H1 (cell line): Measurements from ENCODE around the gene OR11A1. TPM values are rescaled to one million over a fixed set of nuclear protein-coding genes. Genes with fewer than 3 reads are reported as not detected.

Experiments used
- CTCF ChIA-PET: fragments of 300-600 bp; sonication (Branson Sonifier 250); formaldehyde crosslinking; loops from one replicate; lab custom pipeline; 2021; ENCODE audit not compliant: partially characterized antibody; lab: Charles Lee
- POLR2A ChIA-PET: fragments of 300-600 bp; sonication (Branson Sonifier 250); formaldehyde crosslinking; loops from one replicate; lab custom pipeline; 2021; ENCODE audit warnings: inconsistent platforms; ENCODE audit not compliant: partially characterized antibody; lab: Charles Lee
- DNase-seq, 2 experiments: peaks; one replicate each; pipeline versions ENCODE4 v3.0.0 to v3.0.0-alpha.2; 2010 to 2022; ENCODE audit warnings: low spot score in 2 of 2, low read depth in 1 of 2, mixed read lengths in 1 of 2
- FAIRE-seq: peaks from 2 replicates; lab custom pipeline; 2011; peaks lifted over from hg19 to GRCh38; lab: Jason Lieb, UNC
- H2AFZ ChIP-seq: 2 replicates; pipeline ENCODE4 v1.8.1; 2012; ENCODE audit warnings: low read length, inconsistent platforms
- H2AK5ac ChIP-seq: 2 replicates; pipeline ENCODE4 v1.6.1; 2013; ENCODE audit warnings: low read depth, low read length
- H2BK120ac ChIP-seq: replicated peaks from 2 replicates; pipeline ENCODE3; 2013; ENCODE audit warnings: low read depth, low read length, inconsistent platforms
- H2BK12ac ChIP-seq: 2 replicates; pipeline ENCODE4 v1.6.1; 2013; ENCODE audit warnings: low read depth, low read length
- H2BK15ac ChIP-seq: 2 replicates; pipeline ENCODE4 v1.6.1; 2013; ENCODE audit warnings: low read length
- H2BK20ac ChIP-seq: 2 replicates; pipeline ENCODE4 v1.6.1; 2013; ENCODE audit warnings: low read length
- H2BK5ac ChIP-seq: 2 replicates; pipeline ENCODE4 v1.6.1; 2013; ENCODE audit warnings: low read depth, low read length
- H3K14ac ChIP-seq: 2 replicates; pipeline ENCODE4 v1.6.1; 2013; ENCODE audit warnings: inconsistent platforms; ENCODE audit not compliant: insufficient read length
- H3K18ac ChIP-seq: 2 replicates; pipeline ENCODE4 v1.6.1; 2013; ENCODE audit warnings: low read length; ENCODE audit errors: extremely low read depth
- H3K23ac ChIP-seq: 2 replicates; pipeline ENCODE4 v1.6.1; 2013; ENCODE audit warnings: inconsistent platforms; ENCODE audit not compliant: insufficient read length
- H3K23me2 ChIP-seq: 2 replicates; pipeline ENCODE4 v1.6.1; 2013; ENCODE audit warnings: low read depth, low read length
- H3K27ac ChIP-seq: 2 replicates; pipeline ENCODE4 v1.6.1; 2011; ENCODE audit warnings: low read depth, low read length, inconsistent platforms
- H3K27me3 ChIP-seq, 4 experiments: replicated peaks in 1 of 4; 1 replicate in 1 of 4; 2 replicates in 3 of 4; pipeline versions ENCODE4 v1.6.1 to v1.8.1; 2011 to 2013; ENCODE audit warnings: low read length in 3 of 4, mild to moderate bottlenecking in 3 of 4, inconsistent platforms in 2 of 4, mixed read lengths in 2 of 4, moderate library complexity in 1 of 4; ENCODE audit not compliant: control insufficient read depth in 3 of 4, insufficient read depth in 3 of 4; ENCODE audit errors: extremely low read depth in 1 of 4
- H3K36me3 ChIP-seq, 4 experiments: 2 replicates each; pipeline versions ENCODE4 v1.6.1 to v1.8.1; 2011 to 2013; ENCODE audit warnings: mild to moderate bottlenecking in 4 of 4, low read length in 3 of 4, moderate library complexity in 2 of 4, control low read depth in 1 of 4, inconsistent platforms in 1 of 4; ENCODE audit not compliant: insufficient read depth in 4 of 4, control insufficient read depth in 2 of 4
- H3K4ac ChIP-seq: replicated peaks from 2 replicates; pipeline ENCODE3; 2013; ENCODE audit warnings: low read length, low read depth, mixed read lengths, inconsistent platforms; ENCODE audit not compliant: insufficient read length
- H3K4me1 ChIP-seq, 4 experiments: replicated peaks in 1 of 4; 1 replicate in 1 of 4; 2 replicates in 3 of 4; pipeline versions ENCODE4 v1.6.1 to v1.8.1; 2011 to 2013; ENCODE audit warnings: low read length in 3 of 4, inconsistent platforms in 2 of 4, mixed read lengths in 1 of 4; ENCODE audit not compliant: insufficient read depth in 4 of 4, control insufficient read depth in 3 of 4
- H3K4me2 ChIP-seq, 2 experiments: 2 replicates each; pipeline versions ENCODE4 v1.6.1 to v1.8.1; 2011 to 2013; ENCODE audit warnings: low read depth in 2 of 2, low read length in 2 of 2, control low read depth in 1 of 2, inconsistent platforms in 1 of 2, mild to moderate bottlenecking in 1 of 2; ENCODE audit not compliant: insufficient read depth in 1 of 2
- H3K4me3 ChIP-seq, 4 experiments: fragments of 200-600, 300-600 bp in 1 of 4; sonication (generic), shearing (Covaris generic), sonication (Bioruptor Twin) in 1 of 4; 2 replicates each; pipeline versions ENCODE4 v1.5.1 to v1.8.1; 2011 to 2016; ENCODE audit warnings: low read length in 4 of 4, low read depth in 3 of 4, control low read depth in 2 of 4, inconsistent platforms in 2 of 4, mild to moderate bottlenecking in 2 of 4, mixed read lengths in 1 of 4, moderate library complexity in 1 of 4; ENCODE audit not compliant: insufficient read depth in 2 of 4; ENCODE audit errors: extremely low read depth in 1 of 4
- H3K56ac ChIP-seq: replicated peaks from 2 replicates; pipeline ENCODE3; 2013; ENCODE audit warnings: low read depth, mild to moderate bottlenecking, mixed read lengths, low read length, inconsistent platforms; ENCODE audit not compliant: insufficient read length
- H3K79me1 ChIP-seq: 2 replicates; pipeline ENCODE4 v1.6.1; 2013; ENCODE audit warnings: low read depth, low read length, control low read depth
- H3K79me2 ChIP-seq, 2 experiments: 2 replicates each; pipeline versions ENCODE4 v1.6.1 to v1.8.1; 2012 to 2013; ENCODE audit warnings: low read length in 2 of 2, mild to moderate bottlenecking in 2 of 2, inconsistent platforms in 1 of 2; ENCODE audit not compliant: insufficient read depth in 2 of 2, control insufficient read depth in 1 of 2
- H3K9ac ChIP-seq, 4 experiments: replicated peaks in 1 of 4; 1 replicate in 1 of 4; 2 replicates in 3 of 4; pipeline versions ENCODE4 v1.6.1 to v1.8.1; 2011 to 2013; ENCODE audit warnings: low read depth in 3 of 4, low read length in 3 of 4, control low read depth in 2 of 4, mild to moderate bottlenecking in 2 of 4, moderate library complexity in 2 of 4, inconsistent platforms in 1 of 4; ENCODE audit errors: extremely low read depth in 1 of 4
- H3K9me3 ChIP-seq, 2 experiments: 2 replicates each; pipeline versions ENCODE4 v1.6.1 to v1.8.1; 2012 to 2013; ENCODE audit warnings: mild to moderate bottlenecking in 2 of 2, moderate library complexity in 2 of 2, control low read depth in 1 of 2, inconsistent platforms in 1 of 2, low read depth in 1 of 2, low read length in 1 of 2, mixed read lengths in 1 of 2; ENCODE audit not compliant: insufficient read depth in 2 of 2
- H4K20me1 ChIP-seq, 2 experiments: replicated peaks in 1 of 2; 2 replicates each; pipeline versions ENCODE3 to v1.8.1; 2011 to 2013; ENCODE audit warnings: inconsistent platforms in 2 of 2, low read length in 2 of 2, mild to moderate bottlenecking in 1 of 2; ENCODE audit not compliant: insufficient read depth in 2 of 2, control insufficient read depth in 1 of 2
- H4K5ac ChIP-seq: 2 replicates; pipeline ENCODE4 v1.6.1; 2013; ENCODE audit warnings: low read length, low read depth, mixed read lengths, inconsistent platforms; ENCODE audit not compliant: insufficient read length
- H4K8ac ChIP-seq: 2 replicates; pipeline ENCODE4 v1.8.0; 2013; ENCODE audit warnings: mild to moderate bottlenecking, moderate library complexity, low read length, inconsistent platforms; ENCODE audit not compliant: insufficient read depth; ENCODE audit errors: extremely low read depth
- H4K91ac ChIP-seq: replicated peaks from 2 replicates; pipeline ENCODE3; 2013; ENCODE audit warnings: low read length, mixed read lengths, inconsistent platforms; ENCODE audit not compliant: insufficient read length
- CTCF ChIP-seq, 3 experiments: IDR thresholded peaks; 1 replicate in 2 of 3; 2 replicates in 1 of 3; pipeline versions ENCODE4 v1.5.1 to v1.6.1; 2011; ENCODE audit warnings: low read length in 3 of 3, mild to moderate bottlenecking in 3 of 3, inconsistent platforms in 2 of 3, low read depth in 1 of 3, moderate library complexity in 1 of 3; ENCODE audit not compliant: insufficient read depth in 1 of 3; ENCODE audit errors: control extremely low read depth in 1 of 3
- RAD21 ChIP-seq, 2 experiments: IDR thresholded peaks in 1 of 2; conservative IDR thresholded peaks in 1 of 2; 2 replicates each; pipeline ENCODE4 v1.6.1; 2011; ENCODE audit warnings: low read depth in 2 of 2, low read length in 2 of 2, improper control_type of control experiment in 1 of 2, inconsistent platforms in 1 of 2, mild to moderate bottlenecking in 1 of 2, moderate library complexity in 1 of 2
- TAF1 ChIP-seq: IDR thresholded peaks from 2 replicates; pipeline ENCODE4 v1.6.1; 2011; ENCODE audit warnings: mild to moderate bottlenecking, low read depth, low read length
- polyA plus RNA-seq, 7 experiments: library from polyadenylated mRNA; depleted of rRNA in 3 of 7; stranded (reverse) in 5 of 7; unstranded in 2 of 7; fragments of >200 nt in 5 of 7; fragments of 200-250 nt in 2 of 7; gene quantifications; 1 replicate in 5 of 7; 2 replicates in 1 of 7; 4 replicates in 1 of 7; pipeline versions ENCODE4 v1.2.1 to v1.2.3, GENCODE V29; 2011 to 2013; ENCODE audit warnings: missing spikeins in 2 of 7, mixed read lengths in 2 of 7
- total RNA-seq: library from RNA; stranded (reverse); fragmentation: NEBNext Ultra II Directional; extraction: Animal tissue kit (Norgen Biotek cat#: 25700); gene quantifications from 2 replicates; pipeline ENCODE4 v1.2.1, GENCODE V29; 2021

OR11A1 gene
- total and polyA plus RNA-seq, 2 of the 8 experiments (the other 6 are each of a cell fraction or from before 2014, with no cell fraction given) = not detected

GRCh38 chr6:29376003-29376402, 80.9 kb downstream of the OR11A1 start:
- H2AK5ac ChIP-seq = no peak overlapping the region
- no peak overlapping the region for H3K27ac ChIP-seq
- no peak overlapping the region for H2BK20ac ChIP-seq
- ChIA-PET CTCF (interaction anchor here (0.8 to 4.5 kb wide), 14 partner anchors 8 to 356 kb away, joined by 3 to 53 read pairs (median 3); no protein-coding TSS in a partner anchor), POLR2A (interaction anchor here (0.7 to 1.8 kb wide), 2 partner anchors 213 to 242 kb away, joined by 3 read pairs; no protein-coding TSS in a partner anchor)
- FAIRE-seq (no peak), DNase-seq (no peak)
- 0 out of 2 replicates have a peak, but pooled peaks cover 2% of the 10 kb centered on the region for H3K23me2 ChIP-seq
- no peaks in the 10 kb centered on the region for H3K36me3 ChIP-seq
- peaks cover 0 to 2% of the 10 kb centered on the region in 2 experiments for H4K20me1 ChIP-seq
- no peak overlapping the region for H2AFZ ChIP-seq
- H3K9me3 ChIP-seq = no peaks in the 10 kb centered on the region
- no peak overlapping the region for H3K14ac ChIP-seq
- H2BK15ac ChIP-seq = no peak overlapping the region
- no peak overlapping the region for H3K4me2 ChIP-seq
- no peak overlapping the region for H2BK5ac ChIP-seq
- no peak overlapping the region for H3K23ac ChIP-seq
- TF ChIP-seq CTCF (IDR thresholded peaks at IDR 0.05; ENCODE audit: control extremely low read depth in 1 of 3, insufficient read depth in 1 of 3, low read depth in 1 of 3, low read length in 3 of 3) (peak in 1 of 3 experiments; percentile 32; a peak in 1 of 4 replicates), TAF1 (no peak), RAD21 (IDR thresholded peaks at IDR 0.05 in 1 of 2, conservative IDR thresholded peaks at IDR 0.05 in 1 of 2; ENCODE audit: low read depth in 2 of 2, low read length in 2 of 2) (peak; percentile 67 to 68)
- no peak overlapping the region for H3K18ac ChIP-seq
- H3K79me2 ChIP-seq = no peaks in the 10 kb centered on the region
- H2BK120ac ChIP-seq = no peak overlapping the region
- H3K79me1 ChIP-seq = no peaks in the 10 kb centered on the region
- H3K4me1 ChIP-seq = no peaks in the 10 kb centered on the region
- H4K91ac ChIP-seq = no peak overlapping the region
- no peak overlapping the region for H3K56ac ChIP-seq
- H4K8ac ChIP-seq = no peak overlapping the region
- no peak overlapping the region for H4K5ac ChIP-seq
- no peaks in the 10 kb centered on the region for H3K27me3 ChIP-seq
- H2BK12ac ChIP-seq = no peak overlapping the region
- H3K4ac ChIP-seq = no peak overlapping the region
- H3K4me3 ChIP-seq = no peak overlapping the region
- H3K9ac ChIP-seq = no peak overlapping the region
